IMR-90 (cell line): ENCODE data around the gene MAS1. TPM values are rescaled to one million over a fixed set of nuclear protein-coding genes. Genes with fewer than 3 reads are reported as not detected.

Experiments used
- ATAC-seq: fragments of 200-7000 bp; cut with Tn5 transposase; 2 replicates; pipeline ENCODE4 v1.9.1; 2020; ENCODE audit warnings: low read depth, mild to moderate bottlenecking, moderate library complexity
- BruUV-seq: library from RNA; stranded (reverse); fragments of 400-500 nt; replicated peaks from 2 replicates; lab custom pipeline; 2021; lab: Mats Ljungman, UMichigan
- CTCF ChIA-PET: fragments of 300-600 bp; formaldehyde crosslinking; extraction: SDS; loops from one replicate; lab custom pipeline; 2021; ENCODE audit warnings: antibody characterized with exemption; lab: Yijun Ruan, JAX
- POLR2A ChIA-PET: fragments of 300-600 bp; sonication (Branson Sonifier 250); formaldehyde crosslinking; loops from one replicate; lab custom pipeline; 2022; ENCODE audit warnings: antibody characterized with exemption; ENCODE audit not compliant: unreplicated experiment; lab: Charles Lee
- DNase-seq: peaks from one replicate; pipeline ENCODE4 v3.0.0; 2013
- H2AFZ ChIP-seq: replicated peaks from 2 replicates; pipeline ENCODE3; 2013; ENCODE audit warnings: low read length, mild to moderate bottlenecking; ENCODE audit not compliant: poor library complexity
- H2AK5ac ChIP-seq: 2 replicates; pipeline ENCODE4 v1.6.1; 2013; ENCODE audit warnings: low read depth, low read length, inconsistent platforms
- H2AK9ac ChIP-seq: replicated peaks from 2 replicates; pipeline ENCODE3; 2013; ENCODE audit warnings: mild to moderate bottlenecking, low read depth, low read length, moderate library complexity; ENCODE audit not compliant: poor library complexity
- H2BK120ac ChIP-seq: 2 replicates; pipeline ENCODE4 v1.6.1; 2013; ENCODE audit warnings: low read depth, low read length, inconsistent platforms
- H2BK15ac ChIP-seq: 3 replicates; pipeline ENCODE4 v1.6.1; 2013; ENCODE audit warnings: low read depth, low read length, inconsistent platforms
- H2BK20ac ChIP-seq: 2 replicates; pipeline ENCODE4 v1.6.1; 2013; ENCODE audit warnings: low read depth, mild to moderate bottlenecking, inconsistent platforms, low read length, moderate library complexity
- H2BK5ac ChIP-seq: 2 replicates; pipeline ENCODE4 v1.6.1; 2013; ENCODE audit warnings: mild to moderate bottlenecking, low read depth, low read length, inconsistent platforms; ENCODE audit not compliant: poor library complexity, severe bottlenecking
- H3K14ac ChIP-seq: replicated peaks from 2 replicates; pipeline ENCODE4 v1.6.1; 2013; ENCODE audit warnings: low read depth, low read length, inconsistent platforms
- H3K18ac ChIP-seq: 2 replicates; pipeline ENCODE4 v1.6.1; 2013; ENCODE audit warnings: low read depth, low read length, control low read depth
- H3K23ac ChIP-seq: 2 replicates; pipeline ENCODE4 v1.6.1; 2013; ENCODE audit warnings: low read depth, low read length, inconsistent platforms
- H3K27ac ChIP-seq: 2 replicates; pipeline ENCODE4 v1.5.1; 2013; ENCODE audit warnings: mild to moderate bottlenecking, control low read depth, low read length; ENCODE audit not compliant: insufficient read depth
- H3K27me3 ChIP-seq: 2 replicates; pipeline ENCODE4 v1.6.1; 2013; ENCODE audit warnings: low read length; ENCODE audit not compliant: control insufficient read depth, insufficient read depth
- H3K36me3 ChIP-seq: 2 replicates; pipeline ENCODE4 v1.6.1; 2013; ENCODE audit warnings: low read length, mixed read lengths; ENCODE audit not compliant: control insufficient read depth, insufficient read depth
- H3K4ac ChIP-seq: 2 replicates; pipeline ENCODE4 v1.6.1; 2013; ENCODE audit warnings: low read depth, low read length, inconsistent platforms
- H3K4me1 ChIP-seq: 2 replicates; pipeline ENCODE4 v1.6.1; 2013; ENCODE audit warnings: low read length, mixed read lengths; ENCODE audit not compliant: control insufficient read depth, insufficient read depth
- H3K4me2 ChIP-seq: 2 replicates; pipeline ENCODE4 v1.6.1; 2013; ENCODE audit warnings: low read depth, mild to moderate bottlenecking, control low read depth, low read length, moderate library complexity
- H3K4me3 ChIP-seq: 2 replicates; pipeline ENCODE4 v1.5.1; 2013; ENCODE audit warnings: low read depth, mild to moderate bottlenecking, control low read depth, low read length, moderate library complexity; ENCODE audit not compliant: insufficient read depth
- H3K56ac ChIP-seq: 2 replicates; pipeline ENCODE4 v1.6.1; 2013; ENCODE audit warnings: low read length, inconsistent platforms; ENCODE audit not compliant: insufficient read depth; ENCODE audit errors: extremely low read depth
- H3K79me1 ChIP-seq, 2 experiments: 2 replicates each; pipeline ENCODE4 v1.6.1; 2013; ENCODE audit warnings: low read length in 2 of 2, inconsistent platforms in 1 of 2, low read depth in 1 of 2
- H3K9ac ChIP-seq: 2 replicates; pipeline ENCODE4 v1.6.1; 2013; ENCODE audit warnings: low read depth, low read length, control low read depth
- H3K9me1 ChIP-seq: 2 replicates; pipeline ENCODE4 v1.6.1; 2013; ENCODE audit warnings: low read length, inconsistent platforms; ENCODE audit not compliant: insufficient read depth
- H3K9me3 ChIP-seq: 2 replicates; pipeline ENCODE4 v1.6.1; 2013; ENCODE audit warnings: low read length; ENCODE audit not compliant: control insufficient read depth, insufficient read depth
- H4K20me1 ChIP-seq: 2 replicates; pipeline ENCODE4 v1.6.1; 2013; ENCODE audit warnings: low read length, inconsistent platforms; ENCODE audit not compliant: insufficient read depth
- H4K5ac ChIP-seq: 2 replicates; pipeline ENCODE4 v1.6.1; 2013; ENCODE audit warnings: mild to moderate bottlenecking, low read depth, low read length, control low read depth
- H4K8ac ChIP-seq, 2 experiments: 2 replicates each; pipeline ENCODE4 v1.6.1; 2013; ENCODE audit warnings: low read depth in 2 of 2, low read length in 2 of 2, control low read depth in 1 of 2, inconsistent platforms in 1 of 2
- H4K91ac ChIP-seq: 2 replicates; pipeline ENCODE4 v1.6.1; 2013; ENCODE audit warnings: low read depth, low read length, inconsistent platforms; ENCODE audit not compliant: insufficient read depth
- BHLHE40 ChIP-seq: fragments of 150-350 bp; IDR thresholded peaks from 2 replicates; pipeline ENCODE4 v1.6.1; 2016; ENCODE audit warnings: mild to moderate bottlenecking, low read depth, low read length
- CEBPB ChIP-seq: IDR thresholded peaks from 2 replicates; pipeline ENCODE4 v1.6.1; 2012; ENCODE audit warnings: low read depth, low read length, improper control_type of control experiment
- FOS ChIP-seq: fragments of 150-350 bp; IDR thresholded peaks from 2 replicates; pipeline ENCODE4 v1.6.1; 2016; ENCODE audit warnings: low read depth, low read length
- MAFK ChIP-seq: IDR thresholded peaks from 2 replicates; pipeline ENCODE4 v1.6.1; 2012; ENCODE audit warnings: low read depth, low read length, improper control_type of control experiment
- MAZ ChIP-seq: IDR thresholded peaks from 2 replicates; pipeline ENCODE4 v1.6.1; 2012; ENCODE audit warnings: low read depth, mild to moderate bottlenecking, low read length, improper control_type of control experiment, moderate library complexity, borderline replicate concordance
- MXI1 ChIP-seq: IDR thresholded peaks from 2 replicates; pipeline ENCODE4 v1.6.1; 2012; ENCODE audit warnings: low read depth, mild to moderate bottlenecking, low read length, moderate library complexity, borderline replicate concordance
- NFE2L2 ChIP-seq: fragments of 150-350 bp; IDR thresholded peaks from 2 replicates; pipeline ENCODE4 v1.6.1; 2016; ENCODE audit warnings: low read depth, mild to moderate bottlenecking, low read length
- POLR2A ChIP-seq: IDR thresholded peaks from 2 replicates; pipeline ENCODE4 v1.6.1; 2012; ENCODE audit warnings: mild to moderate bottlenecking, low read depth, low read length
- RAD21 ChIP-seq: IDR thresholded peaks from 2 replicates; pipeline ENCODE4 v1.6.1; 2012; ENCODE audit warnings: low read length, improper control_type of control experiment
- RCOR1 ChIP-seq: IDR thresholded peaks from 2 replicates; pipeline ENCODE4 v1.6.1; 2012; ENCODE audit warnings: mild to moderate bottlenecking, low read length, improper control_type of control experiment; ENCODE audit not compliant: insufficient replicate concordance
- RFX5 ChIP-seq: IDR thresholded peaks from 2 replicates; pipeline ENCODE4 v1.8.0; 2012; ENCODE audit warnings: low read depth, mild to moderate bottlenecking, low read length, moderate library complexity
- SMC3 ChIP-seq: fragments of 150-350 bp; IDR thresholded peaks from 2 replicates; pipeline ENCODE4 v1.6.1; 2016; ENCODE audit warnings: low read depth, mild to moderate bottlenecking, antibody characterized with exemption, low read length, moderate library complexity
- WGBS, 2 experiments: methylation state at CpG; one replicate each; pipeline versions ENCODE4 v1.1.5 to v1.1.7; 2013; ENCODE audit warnings: missing lambda C conversion rate in 2 of 2; ENCODE audit not compliant: insufficient read length in 1 of 2; ENCODE audit errors: extremely low coverage in 2 of 2; 5-methylcytosine and 5-hydroxymethylcytosine counted together
- dilution Hi-C: fragments of 300-500 bp; cut with HindIII; formaldehyde crosslinking; loops from one replicate; pipeline ENCODE4 v1.14.3; 2018; ENCODE audit warnings: low sequenced_read_pairs; ENCODE audit not compliant: unreplicated experiment
- in situ Hi-C: fragments of 300-500 bp; cut with MboI; formaldehyde crosslinking; loops from 3 replicates; pipeline ENCODE4 v1.14.3; 2019; ENCODE audit warnings: low sequenced_read_pairs, inconsistent platforms, mixed read lengths
- intact Hi-C: fragments of 100-400 bp; cut with micrococcal nuclease; formaldehyde crosslinking; loops from 2 replicates; pipeline ENCODE4 v1.10.0; 2022
- polyA plus RNA-seq, 3 experiments: library from polyadenylated mRNA; depleted of rRNA; stranded (reverse); fragments of >200 nt; gene quantifications; 2 replicates each; pipeline ENCODE4 v1.2.3, GENCODE V29; 2012; ENCODE audit warnings: low replicate concordance in 1 of 3
- total RNA-seq: library from RNA; depleted of rRNA; stranded (reverse); fragments of >200 nt; gene quantifications from 2 replicates; pipeline ENCODE4 v1.2.3, GENCODE V29; 2012
- TF ChIP-seq, protein P1 (sequence below): fragments of 150-350 bp; IDR thresholded peaks from 2 replicates; pipeline ENCODE4 v1.6.1; 2017; ENCODE audit warnings: mild to moderate bottlenecking, antibody characterized with exemption, low read length, low read depth
- TF ChIP-seq, protein P2 (sequence below): fragments of 150-350 bp; IDR thresholded peaks from 2 replicates; pipeline ENCODE4 v1.6.1; 2016; ENCODE audit warnings: low read depth, mild to moderate bottlenecking, low read length, moderate library complexity, borderline replicate concordance
- TF ChIP-seq, protein P3 (sequence below): conservative IDR thresholded peaks from 2 replicates; pipeline ENCODE4 v1.5.1; 2012; ENCODE audit warnings: mild to moderate bottlenecking, low read depth, low read length, improper control_type of control experiment

MAS1 gene
- total and polyA plus RNA-seq, 2 of the 4 experiments (the other 2 are of a cell fraction) = under 0.01 TPM; not detected in 1

DNA sequence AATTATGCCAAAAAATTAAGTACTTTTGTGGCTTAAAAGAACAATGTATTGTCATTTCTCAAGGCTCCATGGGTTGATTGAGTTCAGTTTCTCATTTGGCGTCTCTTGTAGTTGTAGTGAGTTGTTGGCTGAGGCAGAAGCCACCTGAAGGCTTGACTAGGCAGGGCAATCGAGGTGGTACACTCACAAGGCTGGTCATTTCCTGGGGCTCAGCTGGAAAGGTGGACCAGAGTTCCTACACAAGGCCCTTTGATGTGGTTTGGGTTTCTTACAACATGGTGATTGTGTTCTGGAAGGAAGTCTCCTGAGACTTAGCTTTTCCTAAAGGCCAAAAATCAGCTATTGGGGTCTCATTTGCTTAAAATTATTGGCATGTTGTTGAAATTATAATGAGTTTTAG is 22.6 kb downstream of the MAS1 start:
- in situ Hi-C loops (no loop called here), intact Hi-C loops (no loop called here), dilution Hi-C loops (no loop called here)
- H3K79me1 ChIP-seq = no peaks in the 10 kb centered on the region
- no peak overlapping the region for H2AK5ac ChIP-seq
- H2BK5ac ChIP-seq = no peak overlapping the region
- H2BK20ac ChIP-seq = no peak overlapping the region
- no TSS peak for BruUV-seq
- TF ChIP-seq MXI1 (no peak), SMC3 (no peak), CEBPB (no peak), FOS (no peak), RFX5 (no peak), NFE2L2 (no peak), BHLHE40 (no peak), MAZ (no peak), POLR2A (no peak), MAFK (no peak), RCOR1 (no peak), RAD21 (no peak)
- TF ChIP-seq, protein P1, sequence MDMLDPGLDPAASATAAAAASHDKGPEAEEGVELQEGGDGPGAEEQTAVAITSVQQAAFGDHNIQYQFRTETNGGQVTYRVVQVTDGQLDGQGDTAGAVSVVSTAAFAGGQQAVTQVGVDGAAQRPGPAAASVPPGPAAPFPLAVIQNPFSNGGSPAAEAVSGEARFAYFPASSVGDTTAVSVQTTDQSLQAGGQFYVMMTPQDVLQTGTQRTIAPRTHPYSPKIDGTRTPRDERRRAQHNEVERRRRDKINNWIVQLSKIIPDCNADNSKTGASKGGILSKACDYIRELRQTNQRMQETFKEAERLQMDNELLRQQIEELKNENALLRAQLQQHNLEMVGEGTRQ = no peak
- TF ChIP-seq, protein P2, sequence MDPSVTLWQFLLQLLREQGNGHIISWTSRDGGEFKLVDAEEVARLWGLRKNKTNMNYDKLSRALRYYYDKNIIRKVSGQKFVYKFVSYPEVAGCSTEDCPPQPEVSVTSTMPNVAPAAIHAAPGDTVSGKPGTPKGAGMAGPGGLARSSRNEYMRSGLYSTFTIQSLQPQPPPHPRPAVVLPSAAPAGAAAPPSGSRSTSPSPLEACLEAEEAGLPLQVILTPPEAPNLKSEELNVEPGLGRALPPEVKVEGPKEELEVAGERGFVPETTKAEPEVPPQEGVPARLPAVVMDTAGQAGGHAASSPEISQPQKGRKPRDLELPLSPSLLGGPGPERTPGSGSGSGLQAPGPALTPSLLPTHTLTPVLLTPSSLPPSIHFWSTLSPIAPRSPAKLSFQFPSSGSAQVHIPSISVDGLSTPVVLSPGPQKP = no peak
- TF ChIP-seq, protein P3, sequence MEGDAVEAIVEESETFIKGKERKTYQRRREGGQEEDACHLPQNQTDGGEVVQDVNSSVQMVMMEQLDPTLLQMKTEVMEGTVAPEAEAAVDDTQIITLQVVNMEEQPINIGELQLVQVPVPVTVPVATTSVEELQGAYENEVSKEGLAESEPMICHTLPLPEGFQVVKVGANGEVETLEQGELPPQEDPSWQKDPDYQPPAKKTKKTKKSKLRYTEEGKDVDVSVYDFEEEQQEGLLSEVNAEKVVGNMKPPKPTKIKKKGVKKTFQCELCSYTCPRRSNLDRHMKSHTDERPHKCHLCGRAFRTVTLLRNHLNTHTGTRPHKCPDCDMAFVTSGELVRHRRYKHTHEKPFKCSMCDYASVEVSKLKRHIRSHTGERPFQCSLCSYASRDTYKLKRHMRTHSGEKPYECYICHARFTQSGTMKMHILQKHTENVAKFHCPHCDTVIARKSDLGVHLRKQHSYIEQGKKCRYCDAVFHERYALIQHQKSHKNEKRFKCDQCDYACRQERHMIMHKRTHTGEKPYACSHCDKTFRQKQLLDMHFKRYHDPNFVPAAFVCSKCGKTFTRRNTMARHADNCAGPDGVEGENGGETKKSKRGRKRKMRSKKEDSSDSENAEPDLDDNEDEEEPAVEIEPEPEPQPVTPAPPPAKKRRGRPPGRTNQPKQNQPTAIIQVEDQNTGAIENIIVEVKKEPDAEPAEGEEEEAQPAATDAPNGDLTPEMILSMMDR = no peak
- DNase-seq (no peak), ATAC-seq (no peak)
- H2BK120ac ChIP-seq = no peak overlapping the region
- no peak overlapping the region for H3K9ac ChIP-seq
- no peak overlapping the region for H3K23ac ChIP-seq
- no peak overlapping the region for H4K91ac ChIP-seq
- no peak overlapping the region for H3K4ac ChIP-seq
- no peak overlapping the region for H2AFZ ChIP-seq
- H4K5ac ChIP-seq = no peak overlapping the region
- H3K18ac ChIP-seq = no peak overlapping the region
- no peaks in the 10 kb centered on the region for H3K9me1 ChIP-seq
- CTCF ChIA-PET = no interaction called here
- H2AK9ac ChIP-seq = no peak overlapping the region
- WGBS, 2 experiments = no CpG with 5 or more reads among the region's 2 CpGs
- no peak overlapping the region for H3K27ac ChIP-seq
- no peaks in the 10 kb centered on the region; the same call in 1 of the 2 replicates for H3K4me1 ChIP-seq
- H4K8ac ChIP-seq = no peak overlapping the region
- H3K9me3 ChIP-seq = no peaks in the 10 kb centered on the region; the same call in 1 of the 2 replicates
- no peak overlapping the region for H3K56ac ChIP-seq
- H4K20me1 ChIP-seq = no peaks in the 10 kb centered on the region
- POLR2A ChIA-PET = no interaction called here
- no peak overlapping the region for H3K4me2 ChIP-seq
- no peak overlapping the region for H3K14ac ChIP-seq
- H3K27me3 ChIP-seq = peaks cover 38% of the 10 kb centered on the region
- H3K36me3 ChIP-seq = no peaks in the 10 kb centered on the region
- no peak overlapping the region for H3K4me3 ChIP-seq
- no peak overlapping the region for H2BK15ac ChIP-seq
